NCI-H2227 (cell line): ENCODE data around the gene TCN2.
A peak's percentile ranks its signal among the peaks of the same experiment; 100 is the strongest.
"Not testable (repeated sequence)": the region's sequence is repeated elsewhere in the genome, so short reads cannot be mapped to it uniquely, and the experiment has no call there.

ENCODE experiments used
- DNase-seq: peaks from one replicate; lab custom pipeline; 2025; ENCODE audit not compliant: unreplicated experiment; lab: John Stamatoyannopoulos, UW

Gene TCN2

GRCh38 chr22:30609260-30610185 is 2.5 kb downstream of the TCN2 start:
- DNase-seq = peak; percentile 4

DNA sequence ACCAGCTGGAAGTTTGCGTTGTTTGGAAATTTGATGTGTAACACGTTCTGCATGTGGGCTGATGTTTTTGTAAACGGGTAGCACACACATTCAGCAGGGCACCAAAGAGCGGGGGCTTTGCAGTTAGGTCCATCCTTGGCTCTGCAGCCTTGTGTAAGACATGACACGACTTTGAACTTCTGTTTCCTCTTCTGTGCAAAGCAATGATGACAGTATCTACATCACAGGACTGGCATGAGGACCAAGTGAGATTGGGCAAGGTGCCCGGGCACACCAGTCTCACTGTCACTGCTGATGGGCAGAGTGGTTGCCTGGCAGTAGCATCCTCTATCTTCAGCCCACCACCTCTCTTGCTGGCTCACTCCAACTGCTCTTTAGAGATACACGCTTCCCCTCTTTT is 3.3 kb downstream of the TCN2 start:
- DNase-seq = no peak

DNA sequence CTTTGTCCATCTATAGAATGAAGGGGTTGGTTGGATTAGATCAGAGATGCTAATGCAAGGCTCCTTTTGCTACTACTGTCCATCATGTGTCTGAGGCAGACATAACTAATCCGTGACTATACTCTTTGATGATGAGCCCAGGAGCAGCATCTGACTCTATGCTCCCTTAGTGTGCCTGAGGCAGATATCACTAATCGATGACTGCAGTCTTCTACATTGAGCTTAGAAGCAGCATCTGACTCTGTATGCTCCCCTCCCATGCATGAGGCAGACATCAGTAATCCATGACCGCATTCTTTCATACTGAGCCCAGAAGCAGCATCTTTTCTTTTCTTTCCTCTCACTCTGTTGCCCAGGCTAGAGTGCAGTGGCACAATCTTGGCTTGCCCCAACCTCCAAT is 4.2 kb downstream of the TCN2 start:
- DNase-seq = no peak

GRCh38 chr22:30612789-30613188 is 5.8 kb downstream of the TCN2 start:
- DNase-seq = no peak

- DNase-seq = no peak
Measured at GRCh38 chr22:30614268-30614667, 7.3 kb downstream of the TCN2 start.

- DNase-seq = no peak
Measured at GRCh38 chr22:30614879-30615278, 7.9 kb downstream of the TCN2 start.

GRCh38 chr22:30615543-30615954 is 8.6 kb downstream of the TCN2 start:
- no peak for DNase-seq

- no peak for DNase-seq
Measured at GRCh38 chr22:30617819-30618218, 10.8 kb downstream of the TCN2 start.

- not testable (repeated sequence) for DNase-seq
Measured at GRCh38 chr22:30619909-30620308, 12.9 kb downstream of the TCN2 start.

DNA sequence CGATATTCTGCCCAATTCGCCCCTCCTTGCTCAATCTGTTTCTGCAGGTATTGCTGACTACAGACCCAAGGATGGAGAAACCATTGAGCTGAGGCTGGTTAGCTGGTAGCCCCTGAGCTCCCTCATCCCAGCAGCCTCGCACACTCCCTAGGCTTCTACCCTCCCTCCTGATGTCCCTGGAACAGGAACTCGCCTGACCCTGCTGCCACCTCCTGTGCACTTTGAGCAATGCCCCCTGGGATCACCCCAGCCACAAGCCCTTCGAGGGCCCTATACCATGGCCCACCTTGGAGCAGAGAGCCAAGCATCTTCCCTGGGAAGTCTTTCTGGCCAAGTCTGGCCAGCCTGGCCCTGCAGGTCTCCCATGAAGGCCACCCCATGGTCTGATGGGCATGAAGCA is 19.4 kb downstream of the TCN2 start:
- no peak for DNase-seq

GRCh38 chr22:30627471-30627870 is 20.5 kb downstream of the TCN2 start:
- DNase-seq = no peak

- no peak for DNase-seq
Measured at GRCh38 chr22:30628491-30628890, 21.5 kb downstream of the TCN2 start.

GRCh38 chr22:30631469-30631868 is 24.5 kb downstream of the TCN2 start:
- DNase-seq = not testable (repeated sequence)

- DNase-seq = peak; percentile 84
Measured at GRCh38 chr22:30634471-30635233, 27.7 kb downstream of the TCN2 start.

- DNase-seq = peak; percentile 90
Measured at GRCh38 chr22:30635273-30636225, 28.6 kb downstream of the TCN2 start, which contains the start of gene SLC35E4. Gene SLC35E4, plus strand, starts transcription at chr22:30635781. Its CDS starts 670 bp downstream, at chr22:30636451.

- DNase-seq = peak; percentile 6
Measured at GRCh38 chr22:30636226-30637077, 29.5 kb downstream of the TCN2 start.

DNA sequence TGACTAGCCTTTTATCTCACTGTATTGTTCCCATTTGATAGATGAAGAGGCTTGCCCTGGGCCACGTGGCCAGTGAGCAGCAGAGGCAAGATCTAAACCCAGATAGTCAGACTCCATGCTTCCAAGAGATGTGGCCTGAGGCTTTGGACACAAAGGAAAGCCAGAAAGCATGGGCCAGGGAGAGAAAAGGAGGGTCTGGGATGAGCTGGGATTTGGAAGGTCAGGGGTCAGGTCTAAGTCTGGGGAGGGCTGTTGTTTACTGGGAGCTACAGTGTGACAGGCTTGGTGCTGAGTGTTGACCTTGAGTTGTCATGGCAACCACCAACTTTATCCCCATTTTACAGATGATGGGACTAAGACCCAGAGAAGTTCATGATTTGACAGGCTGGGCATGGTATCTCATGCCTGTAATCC is 30.7 kb downstream of the TCN2 start:
- no peak for DNase-seq

GRCh38 chr22:30640361-30640760 is 33.4 kb downstream of the TCN2 start:
- DNase-seq = no peak

- DNase-seq = no peak
Measured at GRCh38 chr22:30640839-30641430, 34.0 kb downstream of the TCN2 start.
